Activated naive CD4-positive, alpha-beta T cell treated with anti-CD3 and anti-CD28 coated beads, Interleukin-2, amount 10 ng/mL, durations not matched to agents 7 days and 5 days (primary cell): ENCODE data around the gene ASPRV1.

Source experiments
- CTCF ChIA-PET: fragments of 350-600 bp; sonication (Branson Sonifier 250); formaldehyde crosslinking; loops from one replicate; lab custom pipeline; 2021; ENCODE audit warnings: antibody characterized with exemption; lab: Charles Lee
- DNase-seq: peaks from one replicate; pipeline ENCODE4 v3.0.0-alpha.2; 2020
- H3K27ac Mint-ChIP-seq: one replicate; pipeline ENCODE4 v1.8.0; 2021; ENCODE audit warnings: mild to moderate bottlenecking, moderate library complexity, mixed read lengths
- H3K27me3 Mint-ChIP-seq: one replicate; pipeline ENCODE4 v1.8.0; 2021; ENCODE audit warnings: mild to moderate bottlenecking, mixed read lengths
- H3K36me3 Mint-ChIP-seq: one replicate; pipeline ENCODE4 v1.8.0; 2021; ENCODE audit warnings: mixed read lengths
- H3K4me1 Mint-ChIP-seq: one replicate; pipeline ENCODE4 v1.8.0; 2021; ENCODE audit warnings: mixed read lengths
- H3K4me3 Mint-ChIP-seq: one replicate; pipeline ENCODE4 v1.8.0; 2021; ENCODE audit warnings: mild to moderate bottlenecking, moderate library complexity, mixed read lengths
- H3K9me3 Mint-ChIP-seq: one replicate; pipeline ENCODE4 v1.8.0; 2021; ENCODE audit warnings: mixed read lengths

Gene ASPRV1

DNA sequence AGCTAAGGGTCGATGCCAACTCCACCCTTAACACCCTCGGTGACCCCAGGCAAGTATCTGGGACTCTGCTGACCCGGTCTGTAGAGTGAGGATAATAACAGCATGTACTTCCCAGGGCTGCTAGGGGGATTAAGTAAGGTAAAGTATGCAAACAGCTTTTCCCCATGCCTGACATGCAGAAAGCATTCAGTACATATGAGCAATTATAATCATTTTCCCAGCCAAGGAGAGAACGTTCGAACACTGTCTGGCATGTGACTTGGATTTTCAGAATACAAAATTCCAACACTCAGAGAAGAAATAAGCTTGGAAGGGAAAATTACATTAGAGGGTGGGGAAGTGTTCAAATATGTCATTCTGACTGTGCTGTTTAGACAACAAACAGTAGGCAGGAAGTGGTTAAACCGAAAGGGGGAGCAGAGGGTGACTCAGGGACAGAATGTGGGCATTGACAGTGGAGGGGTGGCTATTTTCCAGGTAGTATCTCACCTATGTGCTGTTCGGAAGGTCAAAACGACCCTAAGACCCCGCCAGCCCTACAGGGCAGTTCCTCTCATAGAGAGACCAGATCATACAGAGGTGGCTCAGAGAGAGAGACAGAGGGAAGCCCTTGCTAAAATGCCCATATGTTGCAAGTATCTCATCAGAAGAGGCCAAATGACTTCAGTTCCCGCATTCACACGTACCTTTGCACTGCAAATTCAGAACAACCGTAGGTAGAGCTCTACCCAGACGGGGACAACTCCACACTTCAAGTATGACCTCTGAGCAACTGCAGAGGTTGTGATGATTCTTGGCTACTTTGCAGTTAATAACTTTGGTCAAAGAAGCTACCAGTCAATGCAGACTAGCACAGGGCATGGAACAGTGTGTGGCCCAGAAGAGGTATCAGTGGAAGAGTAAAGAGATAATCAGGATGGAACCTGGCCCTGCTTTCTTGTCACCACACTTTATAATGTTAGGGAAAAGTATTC, 14.8 kb downstream of the ASPRV1 start:
- peaks cover 46% of the 10 kb centered on the region for H3K4me1 Mint-ChIP-seq
- peaks cover 33% of the 10 kb centered on the region for H3K36me3 Mint-ChIP-seq
- peak overlapping the region; percentile 8 for H3K4me3 Mint-ChIP-seq
- H3K9me3 Mint-ChIP-seq: no peaks in the 10 kb centered on the region
- peak; percentile 77 for DNase-seq
- no peaks in the 10 kb centered on the region for H3K27me3 Mint-ChIP-seq
- H3K27ac Mint-ChIP-seq: peak overlapping the region; percentile 92
- CTCF ChIA-PET: interaction anchor here (0.6 to 1.6 kb wide), 3 partner anchors 32 to 122 kb away, joined by 3 to 7 read pairs (median 4); partner anchors contain the start of gene MXD1

GRCh38 chr2:69945941-69946340, 15.5 kb downstream of the ASPRV1 start:
- DNase-seq: no peak
- H3K4me3 Mint-ChIP-seq: no peak overlapping the region
- peak overlapping the region; percentile 92 for H3K27ac Mint-ChIP-seq
- H3K4me1 Mint-ChIP-seq: peaks cover 46% of the 10 kb centered on the region
- no peaks in the 10 kb centered on the region for H3K27me3 Mint-ChIP-seq
- CTCF ChIA-PET: interaction anchor here (1.1 to 1.6 kb wide), 3 partner anchors 31 to 124 kb away, joined by 3 read pairs; partner anchors contain the start of gene MXD1
- peaks cover 37% of the 10 kb centered on the region for H3K36me3 Mint-ChIP-seq
- H3K9me3 Mint-ChIP-seq: no peaks in the 10 kb centered on the region

DNA sequence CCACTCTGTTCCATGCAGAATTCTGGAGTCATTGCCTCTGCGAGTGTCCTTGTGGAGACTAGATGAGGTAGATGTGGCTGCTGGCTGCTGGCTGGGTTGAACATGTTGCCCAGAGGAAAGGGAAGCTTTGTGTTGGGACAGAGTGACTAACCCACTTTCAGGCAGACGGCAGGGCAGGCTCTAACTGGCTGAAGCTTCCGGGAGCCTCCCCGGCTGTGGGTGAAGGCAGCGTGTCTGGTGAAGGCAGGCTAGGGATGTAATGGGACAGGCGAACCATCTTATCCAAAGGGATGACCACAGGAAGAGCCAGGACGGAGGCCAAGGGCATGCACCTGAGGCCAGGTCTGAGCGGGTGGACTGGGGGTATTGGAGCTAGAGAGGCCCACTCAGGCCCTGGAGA, 16.0 kb downstream of the ASPRV1 start:
- Mint-ChIP-seq H3K9me3 (no peaks in the 10 kb centered on the region), H3K4me3 (no peak overlapping the region), H3K27me3 (no peaks in the 10 kb centered on the region), H3K36me3 (peaks cover 42% of the 10 kb centered on the region), H3K4me1 (peaks cover 46% of the 10 kb centered on the region), H3K27ac (peak overlapping the region; percentile 92)
- peak; percentile 43 for DNase-seq
- CTCF ChIA-PET: interaction anchor here (0.6 to 1.6 kb wide), 5 partner anchors 8 to 124 kb away, joined by 3 read pairs; partner anchors contain the start of gene MXD1

- no peaks in the 10 kb centered on the region for H3K9me3 Mint-ChIP-seq
- peaks cover 48% of the 10 kb centered on the region for H3K36me3 Mint-ChIP-seq
- H3K27me3 Mint-ChIP-seq: no peaks in the 10 kb centered on the region
- H3K4me3 Mint-ChIP-seq: no peak overlapping the region
- CTCF ChIA-PET: interaction anchor here (0.6 to 1.4 kb wide), 4 partner anchors 9 to 125 kb away, joined by 3 read pairs; no protein-coding TSS in a partner anchor
- no peak for DNase-seq
- H3K4me1 Mint-ChIP-seq: peaks cover 46% of the 10 kb centered on the region
- peak overlapping the region; percentile 0 for H3K27ac Mint-ChIP-seq
These were observed 16.7 kb downstream of the ASPRV1 start for GRCh38 chr2:69944756-69945155.

DNA sequence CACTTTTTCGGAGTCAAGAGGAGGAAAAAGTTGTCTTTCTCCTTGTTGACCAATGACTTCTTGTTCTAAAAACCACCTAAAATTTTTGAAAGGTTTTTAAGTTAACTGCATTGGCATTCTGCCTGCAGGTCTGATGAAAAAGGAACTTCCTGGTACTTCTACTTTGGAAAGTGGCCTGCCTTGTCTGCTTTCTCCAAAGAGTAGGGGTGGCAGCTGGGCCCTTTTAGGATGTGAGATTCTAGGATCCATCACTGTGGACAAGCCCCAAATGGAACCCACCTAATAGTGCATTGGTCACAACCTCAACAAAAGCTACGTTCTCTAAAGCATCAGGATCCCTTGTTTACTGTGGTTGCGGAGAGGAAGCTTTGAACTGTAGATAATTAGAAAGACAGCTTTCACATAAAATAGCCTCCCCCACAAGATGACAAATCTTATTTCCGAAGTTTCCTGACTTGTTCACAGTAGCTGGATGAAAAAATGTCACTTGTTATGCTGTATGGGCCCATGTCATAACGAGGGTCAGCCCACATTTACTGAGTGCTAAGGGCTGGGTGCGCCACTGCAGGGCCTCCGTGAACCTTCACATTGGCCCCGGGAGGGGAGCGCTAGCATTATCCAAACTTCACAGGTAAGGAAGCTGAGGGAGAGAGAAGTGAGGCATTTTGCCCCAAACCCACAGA, 17.4 kb downstream of the ASPRV1 start:
- H3K27me3 Mint-ChIP-seq: no peaks in the 10 kb centered on the region
- H3K4me1 Mint-ChIP-seq: peaks cover 45% of the 10 kb centered on the region
- H3K36me3 Mint-ChIP-seq: peaks cover 55% of the 10 kb centered on the region
- no peak overlapping the region for H3K4me3 Mint-ChIP-seq
- H3K27ac Mint-ChIP-seq: no peak overlapping the region
- CTCF ChIA-PET: no interaction called here
- no peak for DNase-seq
- no peaks in the 10 kb centered on the region for H3K9me3 Mint-ChIP-seq

DNA sequence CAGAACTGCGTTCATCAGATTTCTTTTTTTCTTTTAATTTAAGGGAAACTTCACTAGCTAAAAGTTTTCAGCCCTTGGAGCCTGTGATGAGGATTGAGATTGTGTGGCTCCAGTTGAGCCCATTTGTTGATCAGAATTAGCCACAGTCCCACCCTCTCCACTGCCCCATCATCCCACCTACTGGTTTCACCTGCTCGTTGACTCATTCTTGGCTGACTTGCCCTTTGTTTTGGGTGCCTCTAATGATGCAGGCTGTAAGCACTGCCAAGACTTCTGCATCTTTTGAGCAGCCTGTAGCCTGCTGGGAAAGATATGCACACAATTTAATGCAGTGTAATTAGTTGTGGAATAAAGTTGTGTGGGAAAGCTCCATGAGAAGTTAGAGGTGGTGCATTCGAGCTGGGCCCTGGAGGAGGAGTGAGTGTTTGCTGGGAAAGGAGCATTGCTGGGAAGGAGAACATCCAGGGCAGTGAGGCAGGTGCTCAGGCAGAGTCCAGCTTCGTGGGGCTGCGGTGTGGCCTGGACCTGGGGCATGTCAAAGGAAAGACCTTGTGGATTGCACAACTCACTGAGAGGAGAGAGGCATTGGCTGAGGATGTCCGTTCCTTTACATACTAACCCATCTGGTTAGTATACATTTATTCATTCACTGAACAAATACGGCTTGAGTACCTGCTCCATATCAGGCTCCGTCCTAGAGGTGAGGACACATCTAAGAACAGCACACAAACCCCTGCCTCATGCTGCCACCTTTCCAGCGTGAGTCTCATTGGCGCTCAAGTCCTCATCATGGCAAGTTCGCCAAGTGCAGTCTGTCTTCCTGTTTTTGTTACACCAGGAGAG, 18.2 kb downstream of the ASPRV1 start:
- CTCF ChIA-PET: no interaction called here
- Mint-ChIP-seq H3K36me3 (peaks cover 62% of the 10 kb centered on the region), H3K27ac (no peak overlapping the region), H3K9me3 (no peaks in the 10 kb centered on the region), H3K4me1 (peaks cover 43% of the 10 kb centered on the region), H3K27me3 (no peaks in the 10 kb centered on the region), H3K4me3 (no peak overlapping the region)
- DNase-seq: no peak

DNA sequence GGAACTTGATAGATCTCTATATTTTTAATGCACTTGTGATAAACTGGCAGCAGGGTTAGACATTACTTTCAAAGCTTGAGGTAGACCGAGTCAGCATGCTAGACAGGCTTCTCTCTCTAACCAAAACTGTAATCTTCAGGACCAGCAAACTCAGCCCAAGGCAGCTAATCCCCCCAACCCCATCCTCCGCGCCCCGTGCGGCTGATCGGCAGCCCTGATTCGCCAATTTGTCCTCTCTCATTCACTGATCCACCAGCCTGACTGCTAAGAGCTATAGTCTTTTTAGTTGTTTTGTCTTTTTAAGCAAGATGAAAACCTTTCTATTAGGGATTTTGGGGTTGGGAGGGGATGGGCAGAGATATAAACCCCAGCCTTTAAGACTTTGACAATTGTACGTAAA, 20.7 kb downstream of the ASPRV1 start:
- peaks cover 80% of the 10 kb centered on the region for H3K36me3 Mint-ChIP-seq
- CTCF ChIA-PET: interaction anchor here (1.1 kb wide), 1 partner anchor 26 kb away, joined by 3 read pairs; no protein-coding TSS in a partner anchor
- no peaks in the 10 kb centered on the region for H3K27me3 Mint-ChIP-seq
- H3K4me1 Mint-ChIP-seq: peaks cover 21% of the 10 kb centered on the region
- no peaks in the 10 kb centered on the region for H3K9me3 Mint-ChIP-seq
- H3K27ac Mint-ChIP-seq: no peak overlapping the region
- DNase-seq: no peak
- no peak overlapping the region for H3K4me3 Mint-ChIP-seq

DNA sequence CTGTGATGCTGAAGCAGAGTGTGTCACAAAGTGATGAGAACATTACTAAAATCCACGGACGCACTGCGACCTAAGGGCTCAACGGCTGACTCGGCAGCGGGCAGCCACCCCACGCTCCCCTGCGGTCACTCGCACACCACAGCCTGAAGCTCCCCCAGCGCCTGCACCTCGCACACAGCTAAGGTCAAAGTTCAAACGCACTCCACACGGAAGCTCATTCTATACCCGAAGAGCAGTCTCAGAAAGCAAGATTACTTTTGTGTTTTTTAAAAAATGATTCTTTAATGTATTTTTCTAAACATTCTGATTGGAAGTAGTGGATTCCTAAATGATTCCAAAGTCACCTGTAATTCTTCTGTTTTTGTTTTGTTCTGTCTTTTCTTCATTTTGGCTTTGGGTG, 21.7 kb downstream of the ASPRV1 start:
- no peak for DNase-seq
- Mint-ChIP-seq H3K36me3 (peaks cover 86% of the 10 kb centered on the region), H3K27ac (no peak overlapping the region), H3K4me1 (peaks cover 13% of the 10 kb centered on the region), H3K9me3 (no peaks in the 10 kb centered on the region), H3K27me3 (no peaks in the 10 kb centered on the region), H3K4me3 (no peak overlapping the region)
- CTCF ChIA-PET: no interaction called here

DNA sequence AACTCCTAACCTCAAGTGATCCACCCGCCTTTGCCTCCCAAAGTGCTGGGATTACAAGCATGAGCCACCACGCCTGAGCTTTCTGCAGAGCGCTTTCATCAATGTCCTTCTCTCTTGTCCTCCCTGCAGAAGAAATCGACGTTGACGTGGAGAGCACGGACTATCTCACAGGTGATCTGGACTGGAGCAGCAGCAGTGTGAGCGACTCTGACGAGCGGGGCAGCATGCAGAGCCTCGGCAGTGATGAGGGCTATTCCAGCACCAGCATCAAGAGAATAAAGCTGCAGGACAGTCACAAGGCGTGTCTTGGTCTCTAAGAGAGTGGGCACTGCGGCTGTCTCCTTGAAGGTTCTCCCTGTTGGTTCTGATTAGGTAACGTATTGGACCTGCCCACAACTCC, 23.5 kb downstream of the ASPRV1 start:
- H3K4me3 Mint-ChIP-seq: no peak overlapping the region
- CTCF ChIA-PET: no interaction called here
- H3K27me3 Mint-ChIP-seq: no peaks in the 10 kb centered on the region
- H3K9me3 Mint-ChIP-seq: no peaks in the 10 kb centered on the region
- H3K27ac Mint-ChIP-seq: no peak overlapping the region
- no peak for DNase-seq
- H3K36me3 Mint-ChIP-seq: peaks cover 78% of the 10 kb centered on the region
- H3K4me1 Mint-ChIP-seq: peaks cover 14% of the 10 kb centered on the region

- H3K9me3 Mint-ChIP-seq: no peaks in the 10 kb centered on the region
- CTCF ChIA-PET: no interaction called here
- no peak overlapping the region for H3K27ac Mint-ChIP-seq
- no peak for DNase-seq
- no peak overlapping the region for H3K4me3 Mint-ChIP-seq
- H3K27me3 Mint-ChIP-seq: no peaks in the 10 kb centered on the region
- peaks cover 20% of the 10 kb centered on the region for H3K4me1 Mint-ChIP-seq
- H3K36me3 Mint-ChIP-seq: peaks cover 74% of the 10 kb centered on the region
These were observed 24.5 kb downstream of the ASPRV1 start for GRCh38 chr2:69936906-69937305.

DNA sequence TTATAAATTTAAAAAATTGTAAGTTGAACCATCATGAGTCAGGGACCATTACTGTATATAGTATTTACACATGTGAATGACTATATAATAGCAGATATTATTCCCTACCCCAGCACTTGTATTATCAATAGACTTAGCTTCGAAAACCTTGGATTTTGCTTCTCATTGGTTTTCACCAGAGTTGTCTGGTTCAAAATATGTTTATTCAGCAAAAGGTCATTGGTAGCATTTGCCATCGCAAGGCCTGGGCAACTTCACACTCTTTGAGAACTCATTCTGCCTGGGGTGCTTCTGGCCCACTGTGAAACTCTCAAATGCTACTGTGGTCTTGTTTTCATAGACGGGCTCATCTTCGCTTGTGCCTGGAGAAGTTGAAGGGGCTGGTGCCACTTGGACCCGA, 26.4 kb downstream of the ASPRV1 start:
- CTCF ChIA-PET: no interaction called here
- H3K36me3 Mint-ChIP-seq: peaks cover 67% of the 10 kb centered on the region
- DNase-seq: no peak
- H3K4me3 Mint-ChIP-seq: no peak overlapping the region
- H3K27ac Mint-ChIP-seq: no peak overlapping the region
- H3K4me1 Mint-ChIP-seq: peaks cover 24% of the 10 kb centered on the region
- H3K27me3 Mint-ChIP-seq: no peaks in the 10 kb centered on the region
- H3K9me3 Mint-ChIP-seq: no peaks in the 10 kb centered on the region

- CTCF ChIA-PET: interaction anchor here (0.5 to 1.2 kb wide), 3 partner anchors 10 to 135 kb away, joined by 3 read pairs; no protein-coding TSS in a partner anchor
These were observed 26.9 kb downstream of the ASPRV1 start for GRCh38 chr2:69934614-69934908.

DNA sequence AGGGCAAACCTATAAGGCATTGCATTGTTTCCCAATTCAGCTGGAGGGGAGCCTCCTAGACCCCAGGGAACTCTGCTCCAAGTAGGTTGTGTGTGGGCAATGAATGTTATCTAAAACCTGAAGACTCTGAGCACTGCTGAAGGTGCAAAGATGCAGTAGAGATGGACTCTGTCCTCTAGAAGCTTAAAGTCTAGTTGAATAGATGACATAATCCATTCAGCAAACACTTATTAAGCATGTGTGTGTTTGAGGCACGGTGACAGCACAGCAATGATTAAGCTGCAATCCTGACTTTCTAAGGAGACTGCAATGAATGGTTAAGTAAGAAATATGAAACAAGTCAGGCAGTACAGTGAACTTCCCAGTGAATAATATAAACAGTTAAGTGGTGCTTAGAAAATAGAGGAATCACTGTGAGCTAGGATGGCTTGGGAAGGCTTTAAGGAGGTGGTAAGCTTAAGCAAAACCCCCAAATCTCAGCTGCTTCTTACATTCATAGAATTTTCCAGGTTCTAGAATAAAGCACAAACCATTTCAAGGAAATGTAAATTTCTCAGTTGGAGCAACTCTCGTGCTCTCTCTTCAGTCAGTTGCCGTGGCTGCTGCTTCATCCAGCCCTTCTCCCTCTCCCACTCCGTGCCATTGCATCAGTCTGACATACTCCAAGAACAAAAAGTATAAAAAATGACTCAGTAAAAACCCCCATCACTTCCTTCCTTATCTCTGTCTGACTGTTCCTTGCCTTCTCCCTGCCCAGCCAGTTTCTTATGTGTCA, 27.4 kb downstream of the ASPRV1 start:
- H3K36me3 Mint-ChIP-seq: peaks cover 61% of the 10 kb centered on the region
- no peak overlapping the region for H3K4me3 Mint-ChIP-seq
- H3K27ac Mint-ChIP-seq: no peak overlapping the region
- DNase-seq: no peak
- no peaks in the 10 kb centered on the region for H3K27me3 Mint-ChIP-seq
- H3K9me3 Mint-ChIP-seq: no peaks in the 10 kb centered on the region
- H3K4me1 Mint-ChIP-seq: peaks cover 24% of the 10 kb centered on the region
- CTCF ChIA-PET: interaction anchor here (0.5 to 1.2 kb wide), 3 partner anchors 10 to 135 kb away, joined by 3 read pairs; no protein-coding TSS in a partner anchor

More at GRCh38 chr2:69934614-69934908, 26.9 kb downstream of the ASPRV1 start:
- Mint-ChIP-seq H3K9me3 (no peaks in the 10 kb centered on the region), H3K27ac (no peak overlapping the region), H3K4me1 (peaks cover 24% of the 10 kb centered on the region), H3K27me3 (no peaks in the 10 kb centered on the region), H3K4me3 (no peak overlapping the region), H3K36me3 (peaks cover 65% of the 10 kb centered on the region)
- DNase-seq: no peak
